Muscle layer of duodenum (tissue), 2 donors: ENCODE data around the gene VWDE.
"Not testable (repeated sequence)": the region's sequence is repeated elsewhere in the genome, so short reads cannot be mapped to it uniquely, and the experiment has no call there.

ENCODE experiments used
- H3K27ac ChIP-seq: one replicate; pipeline ENCODE4 v1.7.0; 2013; ENCODE audit warnings: mild to moderate bottlenecking, low read length
- H3K27me3 ChIP-seq: one replicate; pipeline ENCODE4 v1.7.0; 2013; ENCODE audit warnings: low read depth, mild to moderate bottlenecking, control low read depth, low read length
- H3K36me3 ChIP-seq, 2 donors: one replicate each; pipeline ENCODE4 v1.7.0; 2013; ENCODE audit warnings: low read length in 2 of 2, control low read depth in 1 of 2, mild to moderate bottlenecking in 1 of 2; ENCODE audit not compliant: insufficient read depth in 2 of 2, control insufficient read depth in 1 of 2
- H3K4me1 ChIP-seq, 2 donors: one replicate each; pipeline ENCODE4 v1.7.0; 2013; ENCODE audit warnings: low read length in 2 of 2, mild to moderate bottlenecking in 2 of 2, control low read depth in 1 of 2, moderate library complexity in 1 of 2; ENCODE audit not compliant: insufficient read depth in 2 of 2, control insufficient read depth in 1 of 2
- H3K4me3 ChIP-seq, 2 donors: one replicate each; pipeline ENCODE4 v1.7.0; 2013; ENCODE audit warnings: low read length in 2 of 2, low read depth in 1 of 2, mild to moderate bottlenecking in 1 of 2
- H3K9me3 ChIP-seq, 2 donors: one replicate each; pipeline ENCODE4 v1.7.0; 2013; ENCODE audit warnings: low read length in 2 of 2, control low read depth in 1 of 2, mild to moderate bottlenecking in 1 of 2; ENCODE audit not compliant: control insufficient read depth in 1 of 2
- donor health status: healthy.

VWDE gene

GRCh38 chr7:12403287-12404181 is at the start of gene VWDE:
Gene VWDE, minus strand, starts transcription at chr7:12403865. Its CDS starts 149 bp downstream, at chr7:12403716.
- Histone ChIP-seq H3K27me3 (no peaks in the 10 kb centered on the region), H3K36me3 (no peaks in the 10 kb centered on the region), H3K4me3 (peak within 1 kb of the TSS; percentile 64 to 73), H3K27ac (no peak within 1 kb of the TSS), H3K4me1 (peaks cover 0 to 13% of the 10 kb centered on the region in 2 donors), H3K9me3 (no peaks in the 10 kb centered on the region)

GRCh38 chr7:12453136-12453535 is 49.5 kb upstream of the VWDE start:
- H3K36me3 ChIP-seq, H3K27ac ChIP-seq, H3K27me3 ChIP-seq, H3K4me3 ChIP-seq, H3K4me1 ChIP-seq, H3K9me3 ChIP-seq: not testable (repeated sequence)

- Histone ChIP-seq H3K9me3 (peaks cover 0 to 2% of the 10 kb centered on the region in 2 donors), H3K4me1 (no peaks in the 10 kb centered on the region), H3K36me3 (no peaks in the 10 kb centered on the region), H3K4me3 (no peak overlapping the region), H3K27me3 (no peaks in the 10 kb centered on the region), H3K27ac (no peak overlapping the region)
Measured at GRCh38 chr7:12450615-12451014, 47.0 kb upstream of the VWDE start.

- no peaks in the 10 kb centered on the region for H3K27me3 ChIP-seq
- H3K4me1 ChIP-seq, result no peaks in the 10 kb centered on the region
- no peak overlapping the region for H3K27ac ChIP-seq
- no peaks in the 10 kb centered on the region for H3K36me3 ChIP-seq
- no peaks in the 10 kb centered on the region for H3K9me3 ChIP-seq
- no peak overlapping the region for H3K4me3 ChIP-seq
Measured at GRCh38 chr7:12444785-12445184, 41.1 kb upstream of the VWDE start.

- H3K4me3 ChIP-seq, result no peak overlapping the region
- H3K27ac ChIP-seq, result no peak overlapping the region
- no peaks in the 10 kb centered on the region for H3K9me3 ChIP-seq
- H3K36me3 ChIP-seq, result no peaks in the 10 kb centered on the region
- H3K27me3 ChIP-seq, result peaks cover 5% of the 10 kb centered on the region
- no peaks in the 10 kb centered on the region for H3K4me1 ChIP-seq
Measured at GRCh38 chr7:12440229-12440628, 36.6 kb upstream of the VWDE start.

GRCh38 chr7:12436896-12437535 is 33.4 kb upstream of the VWDE start:
- peaks cover 5% of the 10 kb centered on the region for H3K27me3 ChIP-seq
- H3K4me3 ChIP-seq, result no peak overlapping the region
- no peaks in the 10 kb centered on the region for H3K9me3 ChIP-seq
- no peaks in the 10 kb centered on the region for H3K4me1 ChIP-seq
- no peak overlapping the region for H3K27ac ChIP-seq
- H3K36me3 ChIP-seq, result no peaks in the 10 kb centered on the region

- Histone ChIP-seq H3K27ac (no peak overlapping the region), H3K36me3 (no peaks in the 10 kb centered on the region), H3K4me3 (no peak overlapping the region), H3K9me3 (no peaks in the 10 kb centered on the region), H3K4me1 (no peaks in the 10 kb centered on the region), H3K27me3 (peaks cover 5% of the 10 kb centered on the region)
Measured at GRCh38 chr7:12436126-12436525, 32.5 kb upstream of the VWDE start.

GRCh38 chr7:12434012-12434642 is 30.5 kb upstream of the VWDE start:
- no peaks in the 10 kb centered on the region for H3K4me1 ChIP-seq
- H3K27me3 ChIP-seq, result peaks cover 5% of the 10 kb centered on the region
- H3K4me3 ChIP-seq, result no peak overlapping the region
- no peaks in the 10 kb centered on the region for H3K36me3 ChIP-seq
- no peak overlapping the region for H3K27ac ChIP-seq
- no peaks in the 10 kb centered on the region for H3K9me3 ChIP-seq

- Histone ChIP-seq H3K9me3 (no peaks in the 10 kb centered on the region), H3K27ac (no peak overlapping the region), H3K27me3 (peaks cover under 1% of the 10 kb centered on the region), H3K4me3 (no peak overlapping the region), H3K36me3 (no peaks in the 10 kb centered on the region), H3K4me1 (no peaks in the 10 kb centered on the region)
Measured at GRCh38 chr7:12431886-12432556, 28.4 kb upstream of the VWDE start.

- H3K4me1 ChIP-seq, result no peaks in the 10 kb centered on the region
- H3K27me3 ChIP-seq, result no peaks in the 10 kb centered on the region
- H3K36me3 ChIP-seq, result no peaks in the 10 kb centered on the region
- no peak overlapping the region for H3K27ac ChIP-seq
- no peak overlapping the region for H3K4me3 ChIP-seq
- H3K9me3 ChIP-seq, result peaks cover 0 to 2% of the 10 kb centered on the region in 2 donors
Measured at GRCh38 chr7:12425311-12425710, 21.6 kb upstream of the VWDE start.
